Right ventricle myocardium inferior (tissue), 1 donor: ENCODE measurements around the gene RBKS. TPM values are rescaled to one million over a fixed set of nuclear protein-coding genes. Genes with fewer than 3 reads are reported as not detected.
A peak's percentile ranks its signal among the peaks of the same experiment; 100 is the strongest.

Experiments
- ATAC-seq: fragments of 200-7000 bp; cut with Tn5 transposase; one replicate; pipeline ENCODE4 v1.9.1; 2020; ENCODE audit warnings: mild to moderate bottlenecking, moderate library complexity
- DNase-seq: peaks from one replicate; pipeline ENCODE4 v3.0.0; 2021; ENCODE audit errors: missing footprints
- intact Hi-C: fragments of 100-400 bp; cut with DNase I; formaldehyde crosslinking; loops from one replicate; pipeline ENCODE4 v1.11.0; 2022
- total RNA-seq: library from RNA; stranded (reverse); fragmentation: NEBNext Ultra II Directional; extraction: Animal tissue kit (Norgen Biotek cat#: 25700); gene quantifications from one replicate; pipeline ENCODE4 v1.2.1, GENCODE V29; 2021
- donor health status: DM: no; HTN: yes; CAD: no; lungs with severe emphysema.

RBKS gene
- total RNA-seq, 1 donor from 2014 or later, result 4.0 TPM

- intact Hi-C loops, result no loop called here
- DNase-seq (peak; percentile 92), ATAC-seq (peak; percentile 93)
Observed at GRCh38 chr2:27735263-27735904, 154.8 kb downstream of the RBKS start.

- intact Hi-C loops, result no loop called here
- no peak for ATAC-seq
- DNase-seq, result no peak
Observed at GRCh38 chr2:27734305-27734704, 155.9 kb downstream of the RBKS start.

Other genes starting within 250 kb of the RBKS start
- gene SUPT7L, start 226.8 kb downstream of the RBKS start, total RNA-seq, result 26.3 TPM
- gene SLC4A1AP, start 226.5 kb downstream of the RBKS start, total RNA-seq, result 20.6 TPM
- 360 TPM for gene MRPL33, start 118.7 kb downstream of the RBKS start, total RNA-seq
- gene BABAM2, start 342 bp upstream of the RBKS start, total RNA-seq, result 53.0 TPM